Stimulated activated CD4-positive, alpha-beta T cell treated with anti-CD3 and anti-CD28 coated beads, Interleukin-2, amount 100 ng/mL, for 4 hours (primary cell): ENCODE data around the gene REEP6.

ENCODE experiments used
- DNase-seq: peaks from one replicate; pipeline ENCODE4 v3.0.0-alpha.2; 2020; ENCODE audit warnings: low read depth

The REEP6 gene

GRCh38 chr19:1491114-1491848 is at the start of gene REEP6:
TSS of gene REEP6 (plus strand) at chr19:1491181. CDS start at chr19:1491270, 89 bp downstream.
- no peak for DNase-seq

- no peak for DNase-seq
Measured at GRCh38 chr19:1441677-1442438, 49.1 kb upstream of the REEP6 start.

- peak; percentile 62 for DNase-seq
Measured at GRCh38 chr19:1445185-1445931, 45.6 kb upstream of the REEP6 start.

GRCh38 chr19:1445932-1446712 is 44.9 kb upstream of the REEP6 start:
- no peak for DNase-seq

- DNase-seq, result no peak
Measured at GRCh38 chr19:1446713-1447481, 44.1 kb upstream of the REEP6 start.

- no peak for DNase-seq
Measured at GRCh38 chr19:1447504-1447903, 43.5 kb upstream of the REEP6 start.

- DNase-seq, result no peak
Measured at GRCh38 chr19:1447944-1448343, 43.0 kb upstream of the REEP6 start.

GRCh38 chr19:1449467-1450442 is 41.2 kb upstream of the REEP6 start, which contains the start of gene APC2:
TSS of gene APC2 (plus strand) at chr19:1450121. CDS start at chr19:1453002, 2,881 bp downstream.
- DNase-seq, result no peak

- DNase-seq, result no peak
Measured at GRCh38 chr19:1450735-1451731, 39.9 kb upstream of the REEP6 start.

- no peak for DNase-seq
Measured at GRCh38 chr19:1451916-1452801, 38.8 kb upstream of the REEP6 start.

- DNase-seq, result no peak
Measured at GRCh38 chr19:1452802-1453524, 38.0 kb upstream of the REEP6 start.

GRCh38 chr19:1453525-1454364 is 37.2 kb upstream of the REEP6 start:
- no peak for DNase-seq

- DNase-seq, result no peak
Measured at GRCh38 chr19:1455002-1455335, 36.0 kb upstream of the REEP6 start.

- DNase-seq, result no peak
Measured at GRCh38 chr19:1455336-1456120, 35.5 kb upstream of the REEP6 start.
